Activated naive CD8-positive, alpha-beta T cell (primary cell): ENCODE measurements around the gene CXCL1.

ENCODE experiments used
- H3K27ac Mint-ChIP-seq: one replicate; pipeline ENCODE4 v1.8.0; 2021; ENCODE audit warnings: mixed read lengths
- H3K27me3 Mint-ChIP-seq: one replicate; pipeline ENCODE4 v1.8.0; 2021; ENCODE audit warnings: mixed read lengths
- H3K36me3 Mint-ChIP-seq: one replicate; pipeline ENCODE4 v1.8.0; 2021; ENCODE audit warnings: mixed read lengths
- H3K4me1 Mint-ChIP-seq: one replicate; pipeline ENCODE4 v1.8.0; 2021; ENCODE audit warnings: low read depth, mixed read lengths
- H3K4me3 Mint-ChIP-seq: one replicate; pipeline ENCODE4 v1.8.0; 2021; ENCODE audit warnings: mild to moderate bottlenecking, mixed read lengths
- H3K9me3 Mint-ChIP-seq: one replicate; pipeline ENCODE4 v1.8.0; 2021; ENCODE audit warnings: low read depth, mixed read lengths

Gene CXCL1

DNA sequence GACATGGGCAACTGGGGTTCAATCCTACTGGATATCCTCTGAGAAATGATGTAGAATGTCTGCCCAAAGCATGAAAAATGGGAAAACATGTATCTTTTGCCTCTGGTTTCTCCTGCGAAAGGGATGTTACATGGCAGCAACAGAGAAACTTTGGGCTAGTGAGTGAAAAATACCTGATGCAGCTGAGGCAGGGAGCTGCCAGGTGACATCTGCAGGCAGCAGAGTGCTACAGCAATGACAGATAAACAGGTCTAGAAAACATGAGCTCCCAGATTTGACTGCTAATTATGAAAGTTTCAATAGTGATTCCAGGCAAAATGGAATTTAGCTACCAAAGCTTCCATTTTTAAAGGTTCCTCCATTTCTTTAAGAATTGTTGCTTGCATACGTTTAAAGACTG lies 4.8 kb upstream of the CXCL1 start:
- Mint-ChIP-seq H3K4me1 (peaks cover 5% of the 10 kb centered on the region), H3K4me3 (no peak overlapping the region), H3K27ac (no peak overlapping the region), H3K9me3 (peaks cover 4% of the 10 kb centered on the region), H3K36me3 (no peaks in the 10 kb centered on the region), H3K27me3 (peaks cover 10% of the 10 kb centered on the region)

DNA sequence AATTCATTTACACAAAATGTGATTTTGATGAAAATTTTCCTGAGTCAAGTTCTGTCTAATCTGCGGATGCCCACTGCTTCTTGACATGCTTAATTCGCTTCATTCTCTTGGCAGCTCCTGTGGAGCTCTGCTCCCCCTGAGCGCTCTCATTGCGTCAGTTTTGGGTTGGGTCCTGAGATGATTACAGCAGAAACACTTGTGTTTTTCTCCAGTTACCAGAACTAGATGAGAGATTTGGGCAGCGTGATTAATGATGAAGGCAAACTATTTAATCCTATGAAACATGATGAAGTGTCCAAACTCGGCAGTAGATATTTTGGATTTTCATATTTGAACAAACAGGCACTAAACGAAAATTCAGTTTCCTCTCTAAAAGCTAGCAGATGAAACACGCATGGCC lies 4.2 kb upstream of the CXCL1 start:
- peaks cover 5% of the 10 kb centered on the region for H3K4me1 Mint-ChIP-seq
- peaks cover 4% of the 10 kb centered on the region for H3K9me3 Mint-ChIP-seq
- no peak overlapping the region for H3K27ac Mint-ChIP-seq
- no peak overlapping the region for H3K4me3 Mint-ChIP-seq
- no peaks in the 10 kb centered on the region for H3K36me3 Mint-ChIP-seq
- peaks cover 14% of the 10 kb centered on the region for H3K27me3 Mint-ChIP-seq

DNA sequence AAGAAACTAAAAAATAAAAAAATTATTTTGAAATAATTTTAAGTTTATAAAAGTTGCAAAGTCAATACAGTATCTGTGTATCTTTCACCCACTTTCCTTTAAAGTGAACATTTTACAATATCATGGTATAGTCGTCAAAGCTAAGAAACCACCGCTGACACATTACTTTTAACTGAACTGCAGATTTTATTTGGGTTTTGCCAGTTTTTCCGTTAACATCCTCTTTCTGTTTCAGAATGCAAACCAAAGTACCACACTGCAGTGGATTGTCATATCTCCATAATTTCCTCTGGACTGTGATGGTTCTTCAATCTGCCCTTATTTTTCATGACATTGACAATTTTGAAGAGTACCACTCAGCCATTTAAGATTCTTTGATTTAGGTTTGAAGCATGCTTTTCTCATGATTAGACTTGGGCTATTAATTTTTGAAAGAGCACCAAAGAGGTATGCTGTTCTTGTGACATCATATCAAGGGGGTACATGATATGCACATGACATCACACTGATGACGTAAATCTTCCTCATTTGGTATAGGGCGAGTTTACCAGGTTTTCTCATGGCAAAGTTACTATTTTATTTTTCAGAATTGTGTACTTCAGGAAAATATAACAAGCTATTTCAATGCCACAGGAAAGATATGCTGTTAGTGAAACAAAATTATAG lies 3.6 kb upstream of the CXCL1 start:
- Mint-ChIP-seq H3K4me3 (no peak overlapping the region), H3K9me3 (no peaks in the 10 kb centered on the region), H3K4me1 (peaks cover 5% of the 10 kb centered on the region), H3K27ac (no peak overlapping the region), H3K27me3 (peaks cover 14% of the 10 kb centered on the region), H3K36me3 (no peaks in the 10 kb centered on the region)

DNA sequence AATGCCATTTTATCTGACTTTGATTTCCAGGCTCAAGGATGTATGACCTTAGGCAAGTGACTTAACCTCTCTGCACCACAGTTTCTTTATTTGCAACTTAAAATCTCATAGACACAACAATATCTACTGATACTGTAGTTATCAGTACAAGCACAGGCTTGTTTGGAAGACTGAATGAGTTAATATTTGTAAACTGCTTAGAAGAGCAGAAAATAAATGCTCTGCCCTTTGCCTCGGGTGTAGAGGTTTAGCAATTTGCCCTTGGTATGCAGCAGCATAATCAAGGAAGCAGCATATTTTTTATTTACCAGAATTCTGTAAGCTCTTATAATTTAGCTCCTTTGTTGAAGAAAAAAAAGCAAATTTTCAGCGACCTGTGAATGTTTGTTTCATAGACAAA lies 2.9 kb upstream of the CXCL1 start:
- peaks cover 14% of the 10 kb centered on the region for H3K27me3 Mint-ChIP-seq
- H3K4me3 Mint-ChIP-seq: no peak overlapping the region
- no peak overlapping the region for H3K27ac Mint-ChIP-seq
- no peaks in the 10 kb centered on the region for H3K36me3 Mint-ChIP-seq
- peaks cover 5% of the 10 kb centered on the region for H3K4me1 Mint-ChIP-seq
- no peaks in the 10 kb centered on the region for H3K9me3 Mint-ChIP-seq

GRCh38 chr4:73867783-73868182 lies 1.4 kb upstream of the CXCL1 start:
- Mint-ChIP-seq H3K27ac (no peak overlapping the region), H3K4me1 (peaks cover 5% of the 10 kb centered on the region), H3K9me3 (no peaks in the 10 kb centered on the region), H3K36me3 (no peaks in the 10 kb centered on the region), H3K27me3 (peaks cover 14% of the 10 kb centered on the region), H3K4me3 (no peak overlapping the region)

- H3K27ac Mint-ChIP-seq: no peak overlapping the region
- H3K4me1 Mint-ChIP-seq: peaks cover 5% of the 10 kb centered on the region
- H3K27me3 Mint-ChIP-seq: peaks cover 14% of the 10 kb centered on the region
- no peaks in the 10 kb centered on the region for H3K9me3 Mint-ChIP-seq
- H3K4me3 Mint-ChIP-seq: no peak overlapping the region
- no peaks in the 10 kb centered on the region for H3K36me3 Mint-ChIP-seq
These were observed 725 bp upstream of the CXCL1 start for GRCh38 chr4:73868206-73869129.

DNA sequence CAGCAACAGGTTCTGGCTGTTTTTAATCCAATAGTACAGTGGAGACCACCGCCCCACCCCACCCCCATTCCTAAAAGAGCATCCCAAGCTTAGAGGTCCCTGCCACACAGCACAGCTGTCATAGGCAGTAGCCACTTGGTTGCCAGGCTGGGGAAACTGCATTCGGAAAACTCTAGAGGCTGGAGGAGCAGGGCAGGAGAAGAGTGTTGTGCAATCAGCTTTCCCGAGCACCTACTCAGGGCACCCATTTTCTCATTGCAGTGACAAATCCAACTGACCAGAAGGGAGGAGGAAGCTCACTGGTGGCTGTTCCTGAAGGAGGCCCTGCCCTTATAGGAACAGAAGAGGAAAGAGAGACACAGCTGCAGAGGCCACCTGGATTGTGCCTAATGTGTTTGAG lies 1.1 kb downstream of the CXCL1 start:
- H3K9me3 Mint-ChIP-seq: no peaks in the 10 kb centered on the region
- H3K4me3 Mint-ChIP-seq: no peak overlapping the region
- H3K4me1 Mint-ChIP-seq: peaks cover 5% of the 10 kb centered on the region
- peaks cover 14% of the 10 kb centered on the region for H3K27me3 Mint-ChIP-seq
- H3K36me3 Mint-ChIP-seq: no peaks in the 10 kb centered on the region
- no peak overlapping the region for H3K27ac Mint-ChIP-seq

GRCh38 chr4:73870768-73871167 lies 1.6 kb downstream of the CXCL1 start:
- H3K9me3 Mint-ChIP-seq: no peaks in the 10 kb centered on the region
- H3K27me3 Mint-ChIP-seq: peaks cover 11% of the 10 kb centered on the region
- H3K36me3 Mint-ChIP-seq: no peaks in the 10 kb centered on the region
- H3K4me3 Mint-ChIP-seq: no peak overlapping the region
- H3K27ac Mint-ChIP-seq: no peak overlapping the region
- H3K4me1 Mint-ChIP-seq: peaks cover 5% of the 10 kb centered on the region

GRCh38 chr4:73871511-73872310 lies 2.5 kb downstream of the CXCL1 start:
- Mint-ChIP-seq H3K4me3 (no peak overlapping the region), H3K27me3 (peaks cover 10% of the 10 kb centered on the region), H3K9me3 (no peaks in the 10 kb centered on the region), H3K27ac (no peak overlapping the region), H3K36me3 (no peaks in the 10 kb centered on the region), H3K4me1 (peaks cover 5% of the 10 kb centered on the region)

DNA sequence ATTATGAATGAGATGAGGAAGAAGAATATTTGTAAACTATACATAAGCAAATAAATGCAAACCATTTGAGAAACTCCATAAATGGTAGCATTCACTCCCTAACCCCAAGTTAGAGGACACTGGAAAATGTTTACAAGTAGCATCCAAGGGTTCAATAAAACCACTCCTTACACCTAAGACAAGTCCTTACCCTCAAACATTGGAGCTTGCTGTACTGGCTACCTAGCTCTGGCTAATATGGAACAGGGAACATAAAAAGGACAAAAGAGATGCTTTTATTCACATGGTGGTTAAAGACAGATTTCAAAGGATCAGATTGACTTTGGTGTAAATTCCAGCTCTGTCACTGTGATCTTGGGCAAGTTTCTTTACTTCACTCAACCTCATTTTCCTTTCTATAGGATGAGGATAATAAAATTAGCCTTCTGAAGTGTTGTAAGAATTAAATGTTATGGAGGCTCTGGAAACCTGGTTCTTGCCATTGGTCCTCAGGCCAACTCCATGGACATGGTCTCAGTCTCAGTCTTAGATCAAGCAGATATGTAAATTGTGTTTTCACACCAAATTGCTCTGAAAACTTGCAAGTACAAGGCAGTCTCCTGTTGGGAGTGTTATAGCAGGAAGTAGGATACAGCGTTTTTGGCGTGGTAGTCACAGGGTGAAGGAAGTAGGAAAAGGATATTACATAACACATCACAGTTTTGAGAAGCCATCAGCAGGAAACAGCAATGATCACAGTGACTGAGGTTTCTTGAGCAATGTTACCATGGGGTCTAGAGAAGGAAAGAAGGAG lies 3.3 kb downstream of the CXCL1 start:
- Mint-ChIP-seq H3K36me3 (no peaks in the 10 kb centered on the region), H3K4me3 (no peak overlapping the region), H3K27ac (no peak overlapping the region), H3K4me1 (peaks cover 5% of the 10 kb centered on the region), H3K27me3 (peaks cover 10% of the 10 kb centered on the region), H3K9me3 (no peaks in the 10 kb centered on the region)

- no peaks in the 10 kb centered on the region for H3K4me1 Mint-ChIP-seq
- no peaks in the 10 kb centered on the region for H3K36me3 Mint-ChIP-seq
- no peak overlapping the region for H3K4me3 Mint-ChIP-seq
- H3K27ac Mint-ChIP-seq: no peak overlapping the region
- H3K27me3 Mint-ChIP-seq: peaks cover 3% of the 10 kb centered on the region
- H3K9me3 Mint-ChIP-seq: no peaks in the 10 kb centered on the region
These were observed 5.2 kb downstream of the CXCL1 start for GRCh38 chr4:73874386-73874785.

- H3K27me3 Mint-ChIP-seq: no peaks in the 10 kb centered on the region
- no peaks in the 10 kb centered on the region for H3K4me1 Mint-ChIP-seq
- no peak overlapping the region for H3K27ac Mint-ChIP-seq
- H3K9me3 Mint-ChIP-seq: no peaks in the 10 kb centered on the region
- no peaks in the 10 kb centered on the region for H3K36me3 Mint-ChIP-seq
- no peak overlapping the region for H3K4me3 Mint-ChIP-seq
These were observed 6.2 kb downstream of the CXCL1 start for GRCh38 chr4:73875401-73875800.

GRCh38 chr4:73883306-73883705 lies 14.1 kb downstream of the CXCL1 start:
- no peak overlapping the region for H3K4me3 Mint-ChIP-seq
- no peaks in the 10 kb centered on the region for H3K36me3 Mint-ChIP-seq

DNA sequence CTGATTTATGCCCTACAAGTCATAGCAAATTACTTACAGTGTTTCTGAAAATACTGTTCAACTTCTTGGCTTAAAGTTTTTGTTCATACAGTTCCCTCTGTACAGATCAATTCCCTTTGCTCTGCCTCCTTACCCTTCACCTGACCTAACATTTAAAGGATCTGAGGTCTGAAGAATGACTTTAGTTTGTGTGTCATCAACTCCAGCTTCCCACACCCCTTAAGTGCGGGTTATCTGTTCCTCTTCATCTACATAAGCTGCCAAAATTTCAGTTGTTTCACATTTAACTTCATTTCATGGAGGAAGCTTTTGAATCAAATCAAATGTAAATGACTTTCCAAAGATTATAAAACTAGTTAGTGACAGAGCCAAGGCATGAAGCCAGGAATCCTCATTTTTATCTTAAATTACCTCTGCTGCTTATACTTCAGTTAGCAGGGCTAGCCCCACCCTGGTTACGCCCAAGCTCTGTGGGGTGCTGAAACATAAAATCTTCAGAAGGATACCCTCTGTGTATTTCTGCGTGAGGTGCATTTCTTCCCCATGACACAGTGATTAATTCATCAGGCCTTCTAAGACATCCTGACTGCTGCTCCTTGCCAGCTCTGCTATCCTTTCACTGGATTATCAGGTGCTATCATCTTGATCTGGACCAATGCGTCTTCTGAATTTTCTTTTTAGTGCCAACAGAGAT lies 16.5 kb downstream of the CXCL1 start:
- Mint-ChIP-seq H3K36me3 (no peaks in the 10 kb centered on the region), H3K9me3 (no peaks in the 10 kb centered on the region), H3K4me3 (no peak overlapping the region), H3K27ac (no peak overlapping the region), H3K4me1 (no peaks in the 10 kb centered on the region), H3K27me3 (no peaks in the 10 kb centered on the region)

More at GRCh38 chr4:73883306-73883705, 14.1 kb downstream of the CXCL1 start:
- Mint-ChIP-seq H3K27me3 (no peaks in the 10 kb centered on the region), H3K27ac (no peak overlapping the region), H3K9me3 (no peaks in the 10 kb centered on the region), H3K4me1 (no peaks in the 10 kb centered on the region)
